ENCODE results near the gene PDAP1. TPM values are rescaled to one million over a fixed set of nuclear protein-coding genes. Genes with fewer than 3 reads are reported as not detected.
A peak's percentile ranks its signal among the peaks of the same experiment; 100 is the strongest.

Gene PDAP1
- total and polyA plus RNA-seq, 9 of the 15 experiments (the other 6 are each of a cell fraction or from before 2014, with no cell fraction given), result 10.2 to 315 (median 129) TPM

GRCh38 chr7:99392659-99393354 lies 15.6 kb downstream of the PDAP1 start (continued):
- TF ChIP-seq E2F6 (IDR thresholded peaks at IDR 0.05; ENCODE audit: borderline replicate concordance in 1 of 2, extremely low read depth in 1 of 2, insufficient read depth in 1 of 2, insufficient read length in 1 of 2, low read depth in 1 of 2, low read length in 1 of 2, poor library complexity in 1 of 2, severe bottlenecking in 1 of 2) (peak in 1 of 2 experiments; percentile 38), ATF4 (CRISPR knock-in tag; IDR thresholded peaks at IDR 0.05) (0 out of 2 replicates have a peak, but pooled peaks have one; percentile 17), L3MBTL2 (IDR thresholded peaks at IDR 0.05) (peak; percentile 21; the same call in 1 of the 2 replicates), POLR2AphosphoS2 (IDR thresholded peaks at IDR 0.05; ENCODE audit: low read length) (0 out of 2 replicates have a peak, but pooled peaks have one; percentile 69), SREBF1 (IDR thresholded peaks at IDR 0.05; ENCODE audit: borderline replicate concordance, low read depth, low read length) (no peak), ZBTB11 (CRISPR knock-in tag; IDR thresholded peaks at IDR 0.05) (peak in 1 of 3 experiments; percentile 62; a peak in 2 of 6 replicates), ZKSCAN1 (IDR thresholded peaks at IDR 0.05; ENCODE audit: low read depth, low read length) (no peak), ATF3 (IDR thresholded peaks at IDR 0.05) (0 out of 2 replicates have a peak, but pooled peaks have one; percentile 15), ATF3 (CRISPR knock-in tag; conservative IDR thresholded peaks at IDR 0.05) (no peak), NFIC (IDR thresholded peaks at IDR 0.05) (peak; percentile 11; the same call in 1 of the 2 replicates), HNRNPL (IDR thresholded peaks at IDR 0.05; ENCODE audit: low read depth, low read length) (peak; percentile 56; the same call in 1 of the 2 replicates), DPF2 (IDR thresholded peaks at IDR 0.05) (no peak), ZNF316 (IDR thresholded peaks at IDR 0.05) (no peak), SP1 (CRISPR knock-in tag; IDR thresholded peaks at IDR 0.05) (no peak), TGIF2 (CRISPR knock-in tag; IDR thresholded peaks at IDR 0.05) (peak; percentile 67; the same call in 1 of the 2 replicates), ZEB2 (IDR thresholded peaks at IDR 0.05) (no peak), IFI16 (CRISPR knock-in tag; IDR thresholded peaks at IDR 0.05) (no peak), FIP1L1 (IDR thresholded peaks at IDR 0.05; ENCODE audit: low read depth, low read length, poor library complexity, severe bottlenecking) (peak; percentile 87), POLR2A (conservative IDR thresholded peaks at IDR 0.05) (peak; percentile 64), POLR2G (IDR thresholded peaks at IDR 0.05; ENCODE audit: low read depth, low read length) (peak; percentile 85), RBM14 (IDR thresholded peaks at IDR 0.05; ENCODE audit: borderline replicate concordance, insufficient read depth, low read depth, low read length) (0 out of 2 replicates have a peak, but pooled peaks have one; percentile 53)

All from K562 (cell line).